PC-9 (cell line): ENCODE measurements around the gene ARHGAP6. TPM values are rescaled to one million over a fixed set of nuclear protein-coding genes. Genes with fewer than 3 reads are reported as not detected.

ENCODE experiments used
- BruUV-seq: library from RNA; stranded (reverse); fragments of 400-500 nt; replicated peaks from 2 replicates; lab custom pipeline; 2021; lab: Mats Ljungman, UMichigan
- CTCF ChIA-PET: fragments of 300-600 bp; sonication (Branson Sonifier 250); formaldehyde crosslinking; loops from one replicate; lab custom pipeline; 2022; ENCODE audit warnings: antibody characterized with exemption; lab: Charles Lee
- POLR2A ChIA-PET: fragments of 300-600 bp; sonication (Branson Sonifier 250); formaldehyde crosslinking; loops from one replicate; lab custom pipeline; 2022; ENCODE audit warnings: antibody characterized with exemption; ENCODE audit not compliant: unreplicated experiment; lab: Charles Lee
- DNase-seq, 2 experiments: peaks; one replicate each; pipeline versions ENCODE4 v3.0.0 to v3.0.0-alpha.2; 2015 to 2022; ENCODE audit warnings: mixed read lengths in 1 of 2
- H2AFZ ChIP-seq: fragments of 200-600 bp; sonication (generic); 2 replicates; pipeline ENCODE4 v1.8.1; 2017; ENCODE audit warnings: antibody characterized with exemption
- H3F3A ChIP-seq: fragments of 200-600 bp; sonication (generic); 2 replicates; pipeline ENCODE4 v1.8.1; 2017; ENCODE audit warnings: antibody characterized with exemption, mild to moderate bottlenecking, low read depth; ENCODE audit not compliant: insufficient read depth
- H3K27ac ChIP-seq: fragments of 200-600 bp; sonication (generic); 2 replicates; pipeline ENCODE4 v1.6.1; 2016; ENCODE audit warnings: mixed run types
- H3K27me3 ChIP-seq: fragments of 200-600 bp; sonication (generic); 2 replicates; pipeline ENCODE4 v1.6.1; 2016; ENCODE audit warnings: low read depth, mixed run types; ENCODE audit not compliant: insufficient read depth
- H3K36me3 ChIP-seq: fragments of 200-600 bp; sonication (generic); 2 replicates; pipeline ENCODE4 v1.6.1; 2016; ENCODE audit warnings: low read depth, mixed run types
- H3K4me1 ChIP-seq: fragments of 200-600 bp; sonication (generic); replicated peaks from 2 replicates; pipeline ENCODE4 v1.6.1; 2016; ENCODE audit warnings: mixed run types; ENCODE audit not compliant: insufficient read depth
- H3K4me2 ChIP-seq: fragments of 200-600 bp; sonication (generic); 2 replicates; pipeline ENCODE4 v1.6.1; 2017; ENCODE audit warnings: mixed run types
- H3K4me3 ChIP-seq: fragments of 200-600 bp; sonication (generic); 2 replicates; pipeline ENCODE4 v1.6.1; 2016; ENCODE audit warnings: mixed run types
- H3K79me2 ChIP-seq: fragments of 200-600 bp; sonication (generic); 2 replicates; pipeline ENCODE4 v1.6.1; 2017; ENCODE audit warnings: low read depth, mixed run types
- H3K9me2 ChIP-seq: fragments of 200-600 bp; sonication (generic); 2 replicates; pipeline ENCODE4 v1.8.1; 2017; ENCODE audit warnings: mild to moderate bottlenecking; ENCODE audit not compliant: insufficient read depth
- H3K9me3 ChIP-seq: fragments of 200-600 bp; sonication (generic); 2 replicates; pipeline ENCODE4 v1.8.1; 2016; ENCODE audit warnings: low read depth; ENCODE audit not compliant: insufficient read depth
- H4K20me1 ChIP-seq: fragments of 200-600 bp; sonication (generic); 2 replicates; pipeline ENCODE4 v1.8.1; 2017; ENCODE audit not compliant: insufficient read depth
- CTCF ChIP-seq: fragments of 200-600 bp; sonication (generic); conservative IDR thresholded peaks from 2 replicates; pipeline ENCODE4 v1.6.1; 2017; ENCODE audit warnings: mixed run types, antibody characterized with exemption, mild to moderate bottlenecking, moderate library complexity
- EZH2 ChIP-seq: fragments of 200-600 bp; sonication (generic); IDR thresholded peaks from 2 replicates; pipeline ENCODE4 v1.8.0; 2017; ENCODE audit warnings: antibody characterized with exemption, low read depth
- intact Hi-C: fragments of 100-400 bp; cut with micrococcal nuclease; formaldehyde crosslinking; loops from one replicate; pipeline ENCODE4 v1.10.0; 2022; ENCODE audit not compliant: unreplicated experiment
- total RNA-seq: library from RNA; stranded (reverse); gene quantifications from 2 replicates; pipeline ENCODE4 v1.2.3, GENCODE V29; 2021

ARHGAP6 gene
- total RNA-seq, 1 experiment from 2014 or later: not detected

- Histone ChIP-seq H4K20me1 (no peaks in the 10 kb centered on the region), H3K79me2 (no peaks in the 10 kb centered on the region), H2AFZ (no peak overlapping the region), H3K9me3 (no peaks in the 10 kb centered on the region), H3K9me2 (no peaks in the 10 kb centered on the region), H3K27ac (no peak overlapping the region), H3K4me3 (no peak overlapping the region), H3F3A (no peaks in the 10 kb centered on the region), H3K36me3 (no peaks in the 10 kb centered on the region), H3K4me1 (no peaks in the 10 kb centered on the region), H3K4me2 (no peak overlapping the region), H3K27me3 (peaks cover 18% of the 10 kb centered on the region)
- no peak for DNase-seq
- no TSS peak for BruUV-seq
- POLR2A ChIA-PET: no interaction called here
- CTCF ChIA-PET: no interaction called here
- intact Hi-C loops: no loop called here
- TF ChIP-seq EZH2: no peak
- no peak for TF ChIP-seq CTCF
These were observed 369.7 kb downstream of the ARHGAP6 start for GRCh38 chrX:11296051-11296450.

DNA sequence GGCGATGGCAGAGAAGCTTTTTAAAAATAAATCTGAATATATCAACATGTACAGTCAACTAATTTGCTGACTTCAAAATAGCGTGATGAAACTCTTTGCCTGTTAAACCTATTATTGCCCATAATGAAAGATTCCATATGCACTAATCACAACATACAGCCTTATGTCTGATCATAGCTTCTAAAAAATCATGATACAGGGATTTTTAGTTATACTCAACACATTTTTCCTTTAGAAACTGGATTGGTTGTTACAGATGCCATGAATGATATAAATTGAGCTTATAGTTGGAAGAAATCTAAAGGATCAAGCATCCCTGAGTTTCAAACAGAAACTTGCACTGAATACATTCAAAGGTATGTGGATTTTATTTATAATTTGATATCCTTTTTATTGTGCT is 372.6 kb downstream of the ARHGAP6 start, which contains the start of gene AMELX:
TSS of gene AMELX (plus strand) at position 301 of the 400 bp plus-strand sequence. CDS start 1,376 bp downstream, outside the sequence.
- CTCF ChIA-PET: no interaction called here
- peaks cover 15% of the 10 kb centered on the region for H3K27me3 ChIP-seq
- no peak within 1 kb of the TSS for H3K4me2 ChIP-seq
- no peak within 1 kb of the TSS for H3K27ac ChIP-seq
- no peaks in the 10 kb centered on the region for H3K4me1 ChIP-seq
- DNase-seq: no peak
- H3K36me3 ChIP-seq: no peaks in the 10 kb centered on the region
- no peaks in the 10 kb centered on the region for H3K9me3 ChIP-seq
- no TSS peak for BruUV-seq
- no peaks in the 10 kb centered on the region for H3K9me2 ChIP-seq
- TF ChIP-seq CTCF (no peak), EZH2 (no peak)
- POLR2A ChIA-PET: no interaction called here
- no peaks in the 10 kb centered on the region for H3K79me2 ChIP-seq
- H3K4me3 ChIP-seq: no peak within 1 kb of the TSS
- H3F3A ChIP-seq: no peaks in the 10 kb centered on the region
- intact Hi-C loops: no loop called here
- no peaks in the 10 kb centered on the region for H4K20me1 ChIP-seq
- no peak within 1 kb of the TSS for H2AFZ ChIP-seq

DNA sequence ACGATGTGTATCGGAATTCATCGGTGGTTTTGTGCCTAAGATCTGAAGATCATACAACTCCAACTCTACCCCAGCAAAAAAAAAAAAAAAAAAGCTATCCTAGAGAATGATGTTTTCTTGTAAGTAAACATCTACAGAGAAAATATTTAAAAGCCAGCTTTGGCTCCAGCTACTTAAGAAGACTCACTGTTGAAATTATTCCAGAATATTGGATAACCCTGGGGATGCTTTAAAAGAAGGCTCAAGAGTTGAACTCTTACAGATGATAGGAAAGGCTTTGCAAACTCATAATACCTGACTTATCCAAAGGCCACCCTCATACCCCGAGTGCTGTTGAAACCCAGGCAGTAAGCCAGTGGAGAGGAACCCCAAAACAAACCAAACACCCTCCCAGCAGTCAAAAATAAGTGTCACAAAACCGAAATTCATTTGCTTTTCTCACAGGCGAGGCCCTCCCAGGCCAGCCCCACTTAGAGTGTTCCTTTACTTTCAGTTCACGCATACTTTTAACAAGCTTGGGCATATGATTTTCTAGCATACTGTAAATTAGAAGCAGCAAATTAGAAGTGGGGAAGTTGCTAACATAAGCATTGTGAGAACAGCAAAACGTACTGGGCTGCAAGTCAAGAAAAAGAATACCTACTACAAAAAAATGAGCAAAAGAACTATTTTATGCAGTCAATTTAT is 375.2 kb downstream of the ARHGAP6 start:
- H3K4me2 ChIP-seq: no peak overlapping the region
- BruUV-seq: no TSS peak
- no peaks in the 10 kb centered on the region for H3K4me1 ChIP-seq
- intact Hi-C loops: no loop called here
- ChIA-PET CTCF (no interaction called here), POLR2A (no interaction called here)
- H3K27ac ChIP-seq: no peak overlapping the region
- H3K4me3 ChIP-seq: no peak overlapping the region
- H3F3A ChIP-seq: no peaks in the 10 kb centered on the region
- no peaks in the 10 kb centered on the region for H3K36me3 ChIP-seq
- no peaks in the 10 kb centered on the region for H4K20me1 ChIP-seq
- no peak for TF ChIP-seq CTCF
- no peak for TF ChIP-seq EZH2
- H3K9me3 ChIP-seq: no peaks in the 10 kb centered on the region
- H3K27me3 ChIP-seq: no peaks in the 10 kb centered on the region
- no peaks in the 10 kb centered on the region for H3K9me2 ChIP-seq
- H3K79me2 ChIP-seq: no peaks in the 10 kb centered on the region
- no peak overlapping the region for H2AFZ ChIP-seq
- no peak for DNase-seq
